HG02763 (cell line): ENCODE measurements around the gene CYP11A1.

Experiments used
- ATAC-seq: cut with Tn5 transposase; IDR thresholded peaks from one replicate; pipeline ENCODE4 v1.9.1; 2021; ENCODE audit warnings: mild to moderate bottlenecking, moderate library complexity; ENCODE audit not compliant: unreplicated experiment

CYP11A1 gene

GRCh38 chr15:74367296-74367854 is at the start of gene CYP11A1:
TSS of gene CYP11A1 (minus strand) at chr15:74367646. CDS start at chr15:74367585, 61 bp downstream.
- ATAC-seq: no peak

GRCh38 chr15:74417225-74417624 is 49.8 kb upstream of the CYP11A1 start:
- no peak for ATAC-seq

GRCh38 chr15:74415966-74416916 is 48.8 kb upstream of the CYP11A1 start:
- ATAC-seq: no peak

GRCh38 chr15:74414603-74415338 is 47.3 kb upstream of the CYP11A1 start:
- no peak for ATAC-seq

- no peak for ATAC-seq
Observed at GRCh38 chr15:74414081-74414580, 46.7 kb upstream of the CYP11A1 start.

GRCh38 chr15:74413350-74414080 is 46.1 kb upstream of the CYP11A1 start:
- ATAC-seq: no peak

- no peak for ATAC-seq
Observed at GRCh38 chr15:74412159-74412558, 44.7 kb upstream of the CYP11A1 start.

- no peak for ATAC-seq
Observed at GRCh38 chr15:74411686-74412085, 44.2 kb upstream of the CYP11A1 start.

GRCh38 chr15:74410502-74410901 is 43.1 kb upstream of the CYP11A1 start:
- ATAC-seq: no peak

GRCh38 chr15:74409225-74409624 is 41.8 kb upstream of the CYP11A1 start:
- ATAC-seq: no peak

GRCh38 chr15:74408815-74409214 is 41.4 kb upstream of the CYP11A1 start:
- ATAC-seq: no peak

GRCh38 chr15:74408385-74408784 is 40.9 kb upstream of the CYP11A1 start:
- ATAC-seq: no peak

GRCh38 chr15:74406992-74407705 is 39.7 kb upstream of the CYP11A1 start:
- no peak for ATAC-seq

- ATAC-seq: no peak
Observed at GRCh38 chr15:74406517-74406916, 39.1 kb upstream of the CYP11A1 start.

- no peak for ATAC-seq
Observed at GRCh38 chr15:74405823-74406222, 38.4 kb upstream of the CYP11A1 start.

GRCh38 chr15:74403991-74404563 is 36.6 kb upstream of the CYP11A1 start:
- ATAC-seq: peak; percentile 23

GRCh38 chr15:74403588-74403919 is 36.1 kb upstream of the CYP11A1 start:
- ATAC-seq: peak; percentile 25

- ATAC-seq: peak; percentile 24
Observed at GRCh38 chr15:74402873-74403587, 35.6 kb upstream of the CYP11A1 start.

GRCh38 chr15:74402337-74402841 is 34.9 kb upstream of the CYP11A1 start:
- no peak for ATAC-seq
